Dedifferentiated amniotic fluid mesenchymal stem cell (primary cell): ENCODE data around the gene APOBEC3B.
"Not testable (repeated sequence)": the region's sequence is repeated elsewhere in the genome, so short reads cannot be mapped to it uniquely, and the experiment has no call there.

ENCODE experiments used
- DNase-seq: peaks from one replicate; pipeline ENCODE4 v3.0.0-alpha.2; 2016; ENCODE audit errors: extremely low spot score

Gene APOBEC3B

DNA sequence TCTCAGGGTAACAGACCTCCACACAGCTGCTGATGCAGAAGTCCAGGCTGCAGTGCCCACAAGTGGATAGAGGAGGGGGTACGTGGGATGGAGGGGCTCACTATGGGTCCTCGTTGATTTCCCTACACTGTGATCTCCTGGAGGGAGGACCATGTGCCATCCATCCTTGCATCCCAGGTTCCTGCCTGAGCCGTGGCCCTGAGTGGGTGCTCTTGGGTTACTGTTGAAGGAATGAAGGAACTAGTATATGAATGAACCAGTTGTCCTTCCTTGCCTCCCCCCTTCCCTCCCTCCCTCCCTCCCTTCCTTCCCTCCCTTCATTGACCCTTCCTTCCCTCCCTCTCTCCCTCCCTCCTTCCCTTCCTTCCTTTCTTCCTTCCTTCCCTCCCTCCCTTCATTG lies 15.4 kb downstream of the APOBEC3B start:
- no peak for DNase-seq

DNA sequence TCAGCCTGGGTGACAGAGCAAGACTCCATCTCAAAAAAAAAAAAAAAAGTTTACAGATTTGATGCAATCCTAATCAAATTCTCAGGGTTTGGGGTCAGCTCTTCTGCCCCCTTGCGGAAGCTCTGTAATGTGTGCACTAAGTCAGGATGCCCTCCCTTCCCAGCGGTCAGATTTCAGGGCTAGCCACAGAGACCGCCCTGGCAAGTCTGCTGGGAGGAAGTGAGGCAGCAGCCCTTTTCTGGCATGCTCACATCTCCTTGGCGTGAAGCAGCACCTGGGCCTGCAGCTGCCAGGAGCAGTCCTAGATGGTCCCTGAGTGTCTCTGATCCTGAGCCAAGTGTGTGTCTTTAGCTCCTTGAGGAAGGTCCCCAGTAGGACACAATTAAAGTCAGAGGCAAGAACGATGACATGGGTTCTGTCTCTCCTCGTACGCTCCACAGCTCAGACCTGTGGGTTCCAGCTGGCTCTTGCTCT lies 21.1 kb downstream of the APOBEC3B start:
- DNase-seq, result peak; percentile 81

DNA sequence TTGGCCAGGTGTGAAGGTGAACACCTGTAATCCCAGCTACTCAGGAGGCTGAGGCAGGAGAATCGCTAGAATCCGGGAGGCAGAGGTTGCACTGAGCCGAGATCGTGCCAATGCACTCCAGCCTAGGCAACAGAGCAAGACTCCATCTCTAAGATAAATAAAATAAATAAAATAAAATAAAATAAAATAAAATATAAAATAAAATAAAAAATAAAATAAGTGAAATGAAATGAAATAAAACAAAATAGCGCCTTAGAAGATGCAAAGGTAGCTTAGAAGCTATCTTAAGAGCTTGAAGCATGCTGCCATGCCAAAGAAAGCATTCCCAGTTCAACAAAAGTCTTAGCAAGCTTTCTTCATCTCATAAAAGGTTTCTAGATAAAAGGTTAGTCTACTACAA lies 25.0 kb downstream of the APOBEC3B start:
- DNase-seq, result no peak

DNA sequence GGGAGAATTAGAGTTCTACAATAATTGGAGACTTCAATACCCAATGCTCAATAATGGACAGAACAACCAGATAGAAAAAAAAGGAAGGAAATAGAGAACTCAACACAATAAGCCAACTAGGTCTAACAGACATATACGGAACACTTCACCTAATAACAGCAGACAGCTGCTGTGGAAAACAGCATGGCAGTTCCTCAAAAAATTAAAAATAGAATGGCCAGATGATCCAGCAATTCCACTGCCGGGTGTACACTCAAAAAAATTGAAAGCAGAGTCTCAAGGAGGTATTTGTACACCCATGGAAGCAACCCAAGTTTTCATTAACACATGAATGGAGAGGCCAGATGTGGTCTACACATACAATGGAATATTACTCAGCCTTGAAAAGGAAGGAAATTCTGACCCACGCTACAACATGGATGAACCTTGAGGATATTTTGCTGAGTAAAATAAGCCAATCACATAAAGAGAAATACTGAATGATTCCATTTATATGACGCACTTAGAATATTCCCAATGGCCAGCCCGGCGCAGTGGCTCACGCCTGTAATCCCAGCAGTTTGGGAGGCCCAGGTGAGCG lies 26.2 kb downstream of the APOBEC3B start:
- DNase-seq, result not testable (repeated sequence)

DNA sequence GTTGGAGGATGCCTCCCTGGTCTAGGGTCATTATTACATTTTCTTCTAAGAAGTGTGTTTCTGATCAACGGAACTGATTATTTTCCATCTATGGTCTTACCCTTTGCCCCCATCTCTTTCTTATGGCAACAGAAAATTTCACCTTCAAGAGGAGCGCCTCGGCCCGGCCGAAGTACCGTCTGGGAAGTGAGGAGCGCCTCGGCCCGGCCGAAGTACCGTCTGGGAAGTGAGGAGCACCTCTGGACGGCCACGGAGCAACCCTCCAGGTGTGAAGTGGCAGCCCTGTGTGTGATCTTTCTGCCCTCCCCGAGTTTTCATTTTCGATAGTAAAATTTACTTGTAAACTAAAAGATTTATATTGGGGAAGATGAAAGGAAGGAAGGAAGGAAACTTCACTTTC lies 28.8 kb downstream of the APOBEC3B start:
- no peak for DNase-seq

DNA sequence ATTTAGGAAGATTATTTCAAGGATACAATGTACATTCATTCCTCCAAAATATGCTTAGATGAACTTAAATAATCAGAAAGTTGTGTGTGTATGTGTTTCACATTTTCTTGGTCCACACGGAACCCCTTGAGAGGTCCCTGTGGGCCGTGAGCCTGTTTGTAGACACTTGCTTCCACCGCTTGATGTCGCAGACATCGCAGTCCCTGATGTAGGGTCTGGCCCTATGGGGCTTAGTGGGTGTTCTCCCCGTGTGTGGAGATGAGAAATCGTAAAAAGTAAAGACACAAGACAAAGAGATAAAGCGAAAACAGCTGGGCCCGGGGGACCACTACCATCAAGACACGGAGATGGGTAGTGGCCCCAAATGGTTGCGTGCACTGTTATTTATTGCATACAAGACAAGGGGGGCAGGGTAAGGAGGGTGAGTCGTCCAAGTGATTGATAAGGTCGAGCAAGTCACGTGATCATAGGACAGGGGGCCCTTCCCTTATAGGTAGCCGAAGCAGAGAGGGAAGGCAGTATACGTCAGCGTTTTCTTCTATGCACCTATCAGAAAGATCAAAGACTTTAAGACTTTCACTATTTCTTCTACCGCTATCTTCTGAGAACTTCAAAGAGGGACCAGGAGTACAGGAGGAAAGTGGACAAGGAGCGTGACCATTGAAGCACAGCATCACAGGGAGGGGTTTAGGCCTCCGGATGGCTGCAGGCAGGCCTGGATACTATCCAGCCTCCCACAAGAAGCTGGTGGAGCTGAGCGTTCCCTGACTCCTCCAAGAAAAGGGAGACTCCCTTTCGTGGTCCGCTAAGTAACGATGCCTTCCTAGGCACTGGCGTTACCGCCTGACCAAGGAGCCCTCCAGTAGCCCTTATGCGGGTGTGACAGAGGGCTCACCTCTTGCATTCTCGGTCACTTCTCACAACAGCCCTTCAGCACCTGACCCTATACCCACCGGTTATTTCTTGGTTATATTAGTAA lies 30.7 kb downstream of the APOBEC3B start:
- DNase-seq, result no peak

DNA sequence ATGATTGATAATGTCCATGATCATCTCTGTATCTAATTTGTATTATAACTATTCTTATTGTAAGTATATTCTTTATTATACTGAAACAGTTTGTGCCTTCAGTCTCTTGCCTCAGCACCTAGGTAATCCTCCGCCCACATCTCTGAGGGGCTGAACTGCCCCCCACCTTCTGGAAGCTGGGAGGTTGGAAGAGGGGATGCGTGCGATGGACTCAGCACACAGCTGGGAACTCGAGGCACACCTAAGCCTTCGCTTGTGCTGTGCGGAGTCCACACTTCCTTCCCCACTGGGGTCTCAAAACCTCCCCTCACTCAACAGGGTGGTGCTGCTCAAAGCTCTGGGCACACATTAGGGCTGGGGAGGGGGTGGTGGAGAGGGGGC lies 31.4 kb downstream of the APOBEC3B start:
- not testable (repeated sequence) for DNase-seq

DNA sequence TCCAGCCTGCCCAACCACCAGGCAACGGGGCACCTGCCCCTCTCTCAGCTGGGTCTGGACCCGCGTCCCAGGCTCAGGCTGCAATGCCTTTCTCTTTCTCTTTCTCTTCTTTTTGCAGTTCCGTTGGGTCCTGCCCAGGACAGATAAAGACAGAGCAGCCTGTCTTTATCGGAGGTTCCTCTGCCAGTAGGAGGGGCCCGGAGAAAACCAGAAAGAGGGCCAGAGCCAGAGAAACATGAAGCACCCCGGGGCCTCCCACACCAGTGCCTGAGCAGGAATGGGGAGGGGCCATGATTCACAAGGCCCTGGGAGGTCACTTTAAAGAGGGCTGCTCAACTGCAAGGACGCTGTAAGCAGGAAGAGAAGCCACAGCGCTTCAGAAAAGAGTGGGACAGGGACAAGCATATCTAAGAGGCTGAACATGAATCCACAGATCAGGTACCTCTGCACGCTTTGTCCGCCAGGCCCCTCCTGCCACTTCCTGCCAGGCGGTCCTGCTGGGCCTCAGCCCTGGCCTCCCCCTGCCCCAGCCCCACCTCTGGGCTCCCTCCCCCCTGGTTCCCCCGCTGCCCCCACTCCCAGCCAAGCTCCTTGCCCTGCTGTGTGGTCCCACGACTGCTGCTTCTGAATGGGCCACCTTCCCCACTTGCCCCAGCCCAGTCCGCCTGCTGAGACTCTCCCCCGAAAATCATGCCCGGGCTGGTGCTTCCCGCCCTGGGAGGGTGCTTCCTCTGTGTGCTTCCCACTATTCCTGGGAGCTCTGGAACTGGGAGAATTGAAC lies 32.0 kb downstream of the APOBEC3B start, which contains the start of gene APOBEC3C:
APOBEC3C (plus strand) TSS at position 316 of the 781 bp plus-strand sequence; CDS start at position 422, 106 bp downstream.
- peak; percentile 61 for DNase-seq

DNA sequence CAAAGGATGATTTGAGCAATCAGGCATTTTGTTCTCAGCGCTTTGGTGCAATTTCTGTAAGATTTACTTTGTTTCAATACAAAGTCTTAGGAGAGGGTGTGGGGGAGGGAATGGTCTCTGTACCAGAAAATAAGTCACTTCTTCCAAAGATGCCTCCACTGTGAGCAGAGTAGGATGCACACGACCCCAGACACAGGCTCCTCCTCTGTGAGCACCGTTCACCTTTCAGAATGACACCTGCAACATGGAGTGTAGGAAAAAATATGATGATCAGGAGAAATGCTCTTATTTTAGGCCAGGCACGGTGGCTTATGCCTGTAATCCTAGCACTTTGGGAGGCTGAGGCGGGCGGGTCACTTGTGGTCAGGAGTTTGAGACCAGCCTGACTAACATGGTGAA lies 32.6 kb downstream of the APOBEC3B start:
- not testable (repeated sequence) for DNase-seq

DNA sequence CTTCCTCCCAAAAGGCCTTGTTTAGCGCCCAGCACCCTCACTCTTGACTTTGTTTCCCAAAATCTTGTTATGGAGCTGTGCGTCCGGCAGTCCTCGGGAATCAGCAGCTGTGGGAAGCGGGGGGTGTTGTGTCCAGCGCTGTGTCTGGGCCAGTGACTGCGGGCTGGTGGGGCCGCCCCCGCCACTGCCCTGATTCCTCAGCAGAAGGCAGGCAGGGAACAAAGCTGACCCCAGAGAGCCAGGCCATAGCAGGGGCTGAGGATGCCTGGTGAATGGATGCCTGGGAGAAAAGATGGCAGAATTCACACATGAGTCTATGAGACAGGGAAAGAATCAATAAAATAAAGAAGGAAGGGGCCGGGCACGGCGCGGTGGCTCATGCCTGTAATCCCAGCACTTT lies 34.4 kb downstream of the APOBEC3B start:
- no peak for DNase-seq

DNA sequence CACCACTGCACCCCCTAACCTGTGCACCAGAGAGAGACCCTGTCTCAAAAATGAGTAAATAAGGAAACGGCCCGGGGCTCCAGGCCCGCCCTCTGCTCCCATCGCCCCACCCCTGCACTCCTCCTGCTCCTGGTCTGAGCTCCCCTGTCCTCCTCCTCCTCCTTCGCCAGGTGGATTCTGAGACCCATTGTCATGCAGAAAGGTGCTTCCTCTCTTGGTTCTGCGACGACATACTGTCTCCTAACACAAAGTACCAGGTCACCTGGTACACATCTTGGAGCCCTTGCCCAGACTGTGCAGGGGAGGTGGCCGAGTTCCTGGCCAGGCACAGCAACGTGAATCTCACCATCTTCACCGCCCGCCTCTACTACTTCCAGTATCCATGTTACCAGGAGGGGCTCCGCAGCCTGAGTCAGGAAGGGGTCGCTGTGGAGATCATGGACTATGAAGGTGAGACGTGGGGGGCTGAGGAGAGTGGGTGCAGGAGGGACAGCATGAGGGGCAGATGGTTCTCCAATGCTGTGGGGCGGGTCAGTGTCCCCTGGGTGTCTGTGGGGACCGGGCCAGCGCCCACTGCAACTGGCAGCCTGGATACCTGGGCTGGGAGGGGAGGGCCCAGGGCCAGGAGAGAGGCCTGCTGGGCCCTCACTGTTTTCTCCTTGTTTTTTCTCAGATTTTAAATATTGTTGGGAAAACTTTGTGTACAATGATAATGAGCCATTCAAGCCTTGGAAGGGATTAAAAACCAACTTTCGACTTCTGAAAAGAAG lies 35.6 kb downstream of the APOBEC3B start:
- DNase-seq, result no peak

DNA sequence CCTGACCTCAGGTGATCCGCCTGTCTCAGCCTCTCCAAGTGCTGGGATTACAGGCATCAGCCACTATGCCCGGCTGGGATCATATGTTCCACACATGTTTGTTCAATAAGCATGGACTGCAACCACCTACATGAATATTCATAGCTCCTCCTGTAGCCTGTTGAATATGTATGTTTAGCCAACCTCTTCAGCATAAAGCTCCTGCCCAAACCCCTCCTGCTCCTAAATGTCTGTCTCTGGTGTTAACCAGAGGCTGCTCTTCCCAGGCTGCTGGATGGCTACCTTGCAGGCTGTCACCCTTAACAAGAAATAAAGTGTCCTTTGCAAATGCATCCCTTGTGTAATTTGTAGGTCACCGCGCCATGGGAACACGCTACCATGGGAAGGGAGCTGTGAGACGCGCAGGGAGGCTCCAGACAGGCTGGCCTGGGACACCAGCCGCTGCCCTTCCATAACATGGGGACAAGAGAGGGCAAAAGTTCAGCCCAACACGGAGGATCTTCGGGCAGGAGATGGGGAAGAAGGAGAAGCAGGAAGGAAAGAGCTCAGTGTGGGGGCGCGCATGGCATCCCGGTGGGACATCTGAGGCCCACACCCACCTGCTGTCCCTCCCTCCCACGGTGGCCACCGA lies 38.0 kb downstream of the APOBEC3B start:
- DNase-seq, result not testable (repeated sequence)

DNA sequence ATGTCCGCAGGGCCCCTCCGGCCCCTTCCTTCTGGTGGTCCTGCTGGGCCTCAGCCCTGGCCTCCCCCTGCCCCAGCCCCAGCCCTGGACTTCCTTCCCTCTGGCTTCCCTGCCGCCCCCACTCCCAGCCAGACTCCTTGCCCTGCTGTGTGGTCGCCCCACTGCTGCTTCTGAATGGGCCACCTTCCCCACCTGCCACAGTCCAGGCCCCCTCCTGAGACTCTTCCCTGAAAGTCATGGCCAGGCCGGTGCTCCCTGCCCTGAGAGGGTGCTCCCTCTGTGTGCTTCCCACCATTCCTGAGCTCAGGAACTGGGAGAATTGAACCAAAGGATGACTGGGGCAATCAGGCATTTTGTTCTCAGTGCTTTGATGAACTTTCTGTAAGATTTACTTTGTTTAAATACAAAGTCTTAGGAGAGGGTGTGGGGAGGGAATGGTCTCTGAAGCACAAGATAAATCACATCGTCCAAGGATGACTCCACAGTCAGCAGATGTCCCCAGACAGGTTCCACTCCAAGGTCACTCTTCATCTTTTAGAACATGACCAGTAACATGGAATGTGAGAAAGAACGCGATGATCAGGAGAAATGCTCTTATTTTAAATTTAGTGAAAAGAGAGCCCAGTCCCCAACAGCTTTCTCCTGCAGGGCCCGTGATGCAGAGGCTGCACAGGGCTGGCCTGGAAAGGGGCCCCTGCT lies 39.6 kb downstream of the APOBEC3B start:
- no peak for DNase-seq

DNA sequence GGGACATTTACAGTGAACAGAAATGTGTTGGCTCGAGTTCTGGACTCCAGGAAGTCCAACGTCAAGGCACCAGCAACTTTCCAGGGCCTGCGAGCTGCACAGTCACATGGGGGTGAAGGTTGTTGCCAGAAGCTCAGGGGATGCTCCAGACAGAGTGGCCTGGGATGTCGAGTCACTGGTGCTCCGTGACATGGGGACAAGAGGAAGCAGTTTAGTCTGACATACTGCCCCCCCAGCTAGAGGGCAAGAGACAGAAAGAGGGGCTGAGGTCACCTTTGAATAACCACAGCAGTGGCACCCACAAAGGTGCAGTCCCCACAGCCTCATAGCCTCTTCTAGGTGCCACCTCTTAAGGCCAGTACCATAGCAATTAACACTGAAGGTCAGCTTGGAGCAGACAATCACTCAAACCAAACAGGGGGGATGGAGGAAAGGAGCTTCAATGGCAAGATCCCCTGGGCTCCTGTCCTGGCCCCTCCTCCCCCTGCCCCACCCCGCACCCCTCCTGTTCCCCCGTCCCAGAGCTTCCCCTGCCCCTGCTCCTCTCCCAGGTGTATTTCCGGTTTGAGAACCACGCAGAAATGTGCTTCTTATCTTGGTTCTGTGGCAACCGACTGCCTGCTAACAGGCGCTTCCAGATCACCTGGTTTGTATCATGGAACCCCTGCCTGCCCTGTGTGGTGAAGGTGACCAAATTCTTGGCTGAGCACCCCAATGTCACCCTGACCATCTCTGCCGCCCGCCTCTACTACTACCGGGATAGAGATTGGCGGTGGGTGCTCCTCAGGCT lies 42.6 kb downstream of the APOBEC3B start:
- no peak for DNase-seq

DNA sequence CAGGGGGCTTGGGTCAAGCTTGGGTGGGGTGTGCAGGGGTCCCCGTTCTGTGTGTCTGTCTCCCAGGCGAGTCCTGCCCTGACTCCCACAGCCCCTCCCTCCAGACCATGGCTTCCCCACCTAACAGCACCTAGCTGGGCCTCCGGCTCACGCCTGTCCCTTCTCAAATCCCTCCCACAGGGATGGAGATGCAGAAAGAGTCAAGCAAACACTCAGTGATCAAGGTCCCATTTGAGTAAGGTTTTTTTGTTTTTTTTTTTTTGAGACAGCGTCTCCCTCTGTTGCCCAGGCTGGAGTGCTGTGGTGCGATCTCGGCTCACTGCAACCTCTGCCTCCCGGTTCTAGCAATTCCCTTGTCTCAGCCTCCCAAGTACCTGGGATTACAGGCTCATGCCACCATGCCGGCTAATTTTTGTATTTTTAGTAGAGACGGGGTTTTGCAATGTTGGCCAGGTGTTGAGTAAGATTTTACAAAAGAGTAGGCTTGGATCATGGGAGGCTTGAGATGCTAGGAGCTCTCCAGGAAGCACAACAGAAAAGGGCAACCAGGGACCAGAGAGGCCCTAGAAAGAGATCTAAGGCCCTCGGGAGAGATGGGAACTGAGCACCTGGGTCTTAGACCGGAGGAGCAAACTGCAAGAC lies 44.5 kb downstream of the APOBEC3B start:
- no peak for DNase-seq

DNA sequence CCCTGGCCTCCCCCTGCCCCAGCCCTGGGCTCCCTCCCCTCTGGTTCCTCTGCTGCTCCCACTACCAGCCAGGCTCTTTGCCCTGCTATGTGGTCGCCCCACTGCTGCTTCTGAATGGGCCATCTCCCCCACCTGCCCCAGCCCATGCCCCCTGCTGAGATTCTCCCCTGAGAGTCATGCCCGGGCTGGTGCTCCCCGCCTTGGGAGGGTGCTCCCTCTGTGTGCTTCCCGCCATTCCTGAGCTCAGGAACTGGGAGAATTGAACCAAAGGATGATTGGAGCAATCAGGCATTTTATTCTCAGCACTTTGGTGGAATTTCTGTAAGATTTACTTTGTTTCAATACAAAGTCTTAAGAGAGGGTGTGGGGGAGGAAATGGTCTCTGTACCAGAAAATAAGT lies 45.6 kb downstream of the APOBEC3B start:
- no peak for DNase-seq

DNA sequence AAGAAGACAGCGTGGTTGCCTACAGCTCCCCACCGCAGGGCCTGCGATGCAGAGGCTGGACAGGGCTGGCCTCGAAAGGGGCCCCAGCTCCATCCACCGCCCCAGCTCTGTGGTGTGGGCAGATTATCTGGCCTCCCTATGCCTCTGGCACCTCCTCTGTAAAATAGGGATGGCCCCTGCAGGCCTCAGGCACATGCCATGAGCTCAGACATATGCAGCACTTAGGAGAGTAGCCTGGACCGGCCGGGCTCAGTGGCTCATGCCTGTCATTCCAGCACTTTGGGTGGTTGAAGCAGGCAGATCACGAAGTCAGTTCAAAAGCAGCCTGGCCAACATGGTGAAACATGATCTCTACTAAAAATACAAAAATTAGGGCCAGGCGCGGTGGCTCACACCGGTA lies 46.1 kb downstream of the APOBEC3B start:
- peak; percentile 27 for DNase-seq

DNA sequence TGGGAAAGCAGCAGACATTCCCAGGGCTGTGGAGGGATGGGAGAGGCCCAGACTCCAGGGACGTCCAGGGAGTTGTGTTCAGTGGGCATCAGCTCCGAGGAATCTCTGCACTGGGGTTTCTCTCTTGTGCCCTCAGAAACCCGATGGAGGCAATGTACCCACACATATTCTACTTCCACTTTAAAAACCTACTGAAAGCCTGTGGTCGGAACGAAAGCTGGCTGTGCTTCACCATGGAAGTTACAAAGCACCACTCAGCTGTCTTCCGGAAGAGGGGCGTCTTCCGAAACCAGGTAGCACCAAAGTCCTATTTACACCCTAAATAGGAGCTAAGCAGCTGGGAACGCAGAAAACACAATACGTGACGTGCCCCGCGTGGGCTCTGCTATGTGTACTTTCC lies 47.1 kb downstream of the APOBEC3B start:
- no peak for DNase-seq

DNA sequence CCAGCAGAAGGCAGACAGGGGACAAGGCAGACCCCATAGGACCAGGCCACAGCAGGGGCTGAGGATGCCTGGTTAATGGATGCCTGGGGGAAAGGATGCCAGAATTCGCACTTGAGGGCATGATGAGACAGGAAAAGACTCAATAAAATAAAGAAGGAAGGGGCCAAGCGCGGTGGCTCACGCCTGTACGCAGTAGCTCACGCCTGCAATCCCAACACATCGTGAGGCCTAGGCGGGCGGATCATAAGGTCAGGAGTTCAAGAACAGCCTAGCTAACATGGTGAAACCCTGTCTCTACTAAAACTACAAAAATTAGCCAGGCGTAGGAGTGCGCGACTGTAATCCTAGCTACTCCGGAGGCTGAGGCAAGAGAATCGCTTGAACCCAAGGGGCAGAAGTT lies 48.6 kb downstream of the APOBEC3B start:
- DNase-seq, result no peak
